HG02588 (cell line): ENCODE results near the gene NPDC1.

Source experiments
- ATAC-seq: cut with Tn5 transposase; IDR thresholded peaks from one replicate; pipeline ENCODE4 v1.9.1; 2021; ENCODE audit warnings: mild to moderate bottlenecking, moderate library complexity; ENCODE audit not compliant: unreplicated experiment

The NPDC1 gene, protein sequence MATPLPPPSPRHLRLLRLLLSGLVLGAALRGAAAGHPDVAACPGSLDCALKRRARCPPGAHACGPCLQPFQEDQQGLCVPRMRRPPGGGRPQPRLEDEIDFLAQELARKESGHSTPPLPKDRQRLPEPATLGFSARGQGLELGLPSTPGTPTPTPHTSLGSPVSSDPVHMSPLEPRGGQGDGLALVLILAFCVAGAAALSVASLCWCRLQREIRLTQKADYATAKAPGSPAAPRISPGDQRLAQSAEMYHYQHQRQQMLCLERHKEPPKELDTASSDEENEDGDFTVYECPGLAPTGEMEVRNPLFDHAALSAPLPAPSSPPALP

DNA sequence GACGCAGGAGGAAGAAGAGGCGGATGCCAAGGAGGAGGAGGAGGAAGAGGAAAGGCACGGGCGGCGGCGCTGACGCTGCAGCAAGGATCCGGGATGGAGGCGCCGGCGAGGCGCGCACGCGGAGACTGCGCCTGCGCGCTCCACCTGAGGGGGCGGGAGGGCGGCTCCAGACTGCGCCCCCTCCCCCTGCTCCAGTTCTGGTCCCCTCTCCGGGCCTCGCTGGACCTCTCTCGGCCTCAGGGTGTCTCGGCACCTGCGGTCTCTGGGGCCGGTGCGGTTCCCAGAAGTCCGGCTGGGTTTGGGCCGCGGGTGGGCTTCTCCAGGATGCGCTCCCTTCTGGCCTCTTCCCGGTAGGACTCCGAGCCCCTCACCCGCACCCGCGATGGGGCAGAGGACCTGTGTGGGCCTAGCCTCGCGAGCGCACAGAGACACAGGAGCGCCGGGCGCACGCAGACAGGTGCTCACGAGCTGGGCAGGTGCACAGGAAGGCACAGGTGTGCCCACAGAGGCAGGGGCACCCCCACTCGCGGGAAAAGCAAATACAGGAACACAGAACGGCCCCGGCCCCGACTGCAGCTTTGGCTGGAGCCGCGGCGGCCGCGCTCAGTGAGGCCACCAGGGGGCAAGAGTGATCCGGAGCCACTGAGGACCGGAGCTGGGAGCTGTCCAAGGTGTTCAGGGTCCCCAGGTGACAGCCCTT lies at the start of gene NPDC1:
Gene NPDC1, minus strand, starts transcription at position 90 of the 700 bp plus-strand sequence. CDS start 188 bp downstream, outside the sequence.
- no peak for ATAC-seq

DNA sequence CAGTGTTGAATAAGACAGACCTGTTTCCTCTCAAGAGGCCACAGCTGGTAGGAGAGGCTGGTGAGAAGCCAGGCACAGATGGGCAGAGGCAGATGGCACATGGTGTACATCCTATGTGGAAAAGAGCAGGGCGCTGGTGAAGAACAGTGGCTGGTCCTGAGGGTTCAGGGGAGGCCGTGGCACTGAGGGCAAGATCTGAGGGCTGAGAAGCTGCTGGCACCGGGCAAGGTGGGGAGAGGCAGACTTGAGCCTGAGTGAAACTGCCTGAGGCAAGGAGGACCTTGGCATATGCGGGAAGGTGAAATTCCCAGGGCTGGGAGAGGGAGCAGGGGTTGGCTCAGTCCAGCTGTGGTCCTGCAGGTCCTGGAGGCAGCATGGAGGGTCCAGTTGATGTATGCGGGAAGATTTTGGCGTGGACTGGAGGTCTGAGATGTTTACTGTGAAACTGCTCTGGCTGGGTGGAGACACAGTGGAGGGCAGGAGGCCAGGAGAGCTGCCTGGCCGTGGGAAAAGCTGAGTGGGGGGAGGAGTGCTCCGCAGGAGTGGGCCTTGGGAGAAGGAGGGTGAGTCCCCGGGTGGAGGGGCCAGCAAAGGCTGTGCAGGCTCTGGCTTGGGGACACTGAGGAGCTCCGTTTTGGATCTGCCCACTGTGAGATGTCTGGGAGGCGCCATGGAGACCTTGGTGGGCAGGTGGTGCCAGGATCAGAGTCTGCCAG lies 43.4 kb upstream of the NPDC1 start:
- no peak for ATAC-seq

DNA sequence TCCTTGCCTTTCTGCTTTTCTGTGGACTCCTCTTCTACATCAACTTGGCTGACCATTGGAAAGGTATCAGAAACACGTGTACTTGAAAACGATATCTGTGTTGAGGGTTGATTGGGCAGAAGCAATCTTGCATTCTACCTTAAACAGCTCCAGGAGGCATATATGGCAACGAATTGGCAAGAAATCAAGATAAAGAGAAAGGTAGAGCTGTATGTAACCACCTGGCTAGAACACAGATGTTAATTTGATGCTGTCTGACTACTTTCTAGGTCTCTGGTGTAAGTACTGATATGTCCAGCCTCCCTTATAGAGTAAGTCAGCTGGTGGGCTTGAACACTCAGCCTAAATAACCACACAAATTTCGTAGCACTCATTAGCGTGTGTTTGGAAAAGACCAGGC lies 42.1 kb upstream of the NPDC1 start:
- no peak for ATAC-seq

DNA sequence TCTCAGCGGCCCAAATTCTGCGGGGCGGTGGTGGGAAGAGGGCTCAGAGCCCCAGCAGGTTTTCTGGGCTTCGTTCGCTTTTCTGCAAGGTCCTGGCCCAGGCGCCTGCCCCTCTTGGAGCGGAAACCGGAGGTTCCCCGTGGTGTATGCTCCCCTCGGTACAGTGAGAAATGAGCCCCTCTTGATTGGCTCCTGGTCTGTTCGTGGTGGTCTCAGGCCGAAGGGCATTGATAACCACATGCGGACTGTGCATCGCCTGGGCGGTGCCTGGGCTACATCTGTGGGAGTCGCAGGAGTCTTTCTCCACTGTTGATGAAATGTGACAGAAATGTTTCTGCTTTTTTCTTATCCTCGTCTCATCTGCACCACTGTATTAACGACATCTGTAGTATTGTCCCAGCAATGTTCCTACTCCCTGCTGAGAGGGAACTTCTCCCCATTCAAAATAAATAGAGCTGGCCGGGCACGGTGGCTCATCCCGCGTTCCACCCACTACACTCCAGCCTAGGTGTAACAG lies 41.5 kb upstream of the NPDC1 start:
- no peak for ATAC-seq

DNA sequence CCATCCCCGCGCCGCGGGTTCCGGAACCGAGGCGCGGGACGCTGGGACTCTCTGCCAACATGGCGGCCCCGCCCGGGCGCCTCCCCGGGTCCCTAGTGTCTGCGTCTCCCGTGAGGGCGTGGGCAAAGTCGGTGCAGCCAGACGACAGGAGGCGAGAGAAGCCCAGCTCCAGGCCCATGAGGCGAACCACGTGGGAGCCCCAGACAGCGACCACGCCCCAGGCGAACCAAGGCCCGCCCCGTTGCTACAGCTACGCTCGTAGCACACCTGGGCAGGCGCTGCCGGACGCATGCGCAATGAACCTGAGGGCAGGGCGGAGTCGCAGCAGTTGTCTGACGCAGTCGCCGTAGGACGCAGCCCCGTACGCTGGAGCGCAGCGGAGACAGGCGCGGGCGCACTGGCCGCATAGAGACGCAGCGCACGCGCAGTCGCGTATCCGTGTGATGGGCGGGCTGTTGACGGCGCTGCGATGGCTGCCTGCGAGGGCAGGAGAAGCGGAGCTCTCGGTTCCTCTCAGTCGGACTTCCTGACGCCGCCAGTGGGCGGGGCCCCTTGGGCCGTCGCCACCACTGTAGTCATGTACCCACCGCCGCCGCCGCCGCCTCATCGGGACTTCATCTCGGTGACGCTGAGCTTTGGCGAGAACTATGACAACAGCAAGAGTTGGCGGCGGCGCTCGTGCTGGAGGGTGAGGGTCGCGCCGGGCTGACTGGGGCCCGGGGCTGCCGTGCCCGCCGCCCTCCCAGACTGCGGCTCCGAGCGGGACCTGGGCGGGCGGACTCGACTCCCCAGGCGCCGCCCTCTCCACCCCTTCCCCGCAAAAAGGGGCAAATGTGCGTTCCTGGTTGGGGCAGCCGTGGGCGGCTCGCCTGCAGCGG lies 40.8 kb upstream of the NPDC1 start, which contains the start of gene MAN1B1:
Gene MAN1B1, plus strand, starts transcription at position 455 of the 878 bp plus-strand sequence. Its CDS starts 15 bp downstream, at position 470.
- peak; percentile 75 for ATAC-seq

DNA sequence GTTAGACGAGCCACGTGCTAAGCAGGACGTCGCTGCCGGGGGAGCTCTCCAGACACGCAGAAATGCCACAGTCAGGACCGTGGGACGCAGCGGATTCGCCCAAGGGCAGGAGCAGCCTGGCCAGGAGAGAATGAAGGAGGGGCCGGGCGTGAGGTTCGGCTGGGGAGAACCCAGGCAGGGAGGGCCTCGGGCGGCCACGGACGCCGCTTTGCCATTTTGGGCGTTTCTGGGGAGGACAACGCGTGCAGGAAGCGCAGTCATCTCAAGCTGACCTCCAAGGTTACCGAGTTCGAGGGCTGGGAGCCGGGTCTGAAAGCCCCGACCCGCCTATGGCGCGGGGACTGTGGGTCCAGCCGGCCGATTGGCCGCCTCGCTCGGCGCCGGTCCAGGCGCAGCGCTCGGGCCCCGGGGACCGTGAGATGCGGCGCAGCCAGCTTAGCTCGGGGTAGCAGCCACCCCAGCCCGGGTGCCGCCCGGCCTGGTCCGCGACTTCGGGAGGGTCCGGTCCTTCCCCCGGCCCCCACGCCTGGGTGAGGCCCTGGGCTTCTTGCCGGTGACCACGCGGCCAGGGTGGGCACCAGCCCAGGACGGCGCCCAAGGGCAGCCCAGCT lies 40.0 kb upstream of the NPDC1 start:
- ATAC-seq: peak; percentile 3

DNA sequence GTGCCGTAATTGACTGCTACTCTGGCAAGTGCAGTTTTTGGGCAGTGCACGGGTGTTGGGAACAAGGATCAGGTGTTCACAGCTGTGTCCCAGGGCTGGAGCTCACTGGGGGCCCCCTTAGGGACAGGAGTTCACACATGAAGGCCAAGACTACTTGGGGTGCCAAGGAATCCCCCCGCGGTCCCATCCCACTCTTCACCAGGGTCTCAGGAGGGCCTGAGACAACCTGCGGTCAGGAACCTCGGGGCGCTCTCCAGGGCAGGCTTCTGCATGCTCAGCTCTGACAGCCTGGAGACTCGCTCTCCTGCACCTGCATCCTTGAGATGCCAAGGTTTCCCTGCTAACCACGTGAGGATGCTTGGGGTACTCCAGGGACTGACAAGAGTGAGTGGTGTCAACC lies 38.5 kb upstream of the NPDC1 start:
- no peak for ATAC-seq

DNA sequence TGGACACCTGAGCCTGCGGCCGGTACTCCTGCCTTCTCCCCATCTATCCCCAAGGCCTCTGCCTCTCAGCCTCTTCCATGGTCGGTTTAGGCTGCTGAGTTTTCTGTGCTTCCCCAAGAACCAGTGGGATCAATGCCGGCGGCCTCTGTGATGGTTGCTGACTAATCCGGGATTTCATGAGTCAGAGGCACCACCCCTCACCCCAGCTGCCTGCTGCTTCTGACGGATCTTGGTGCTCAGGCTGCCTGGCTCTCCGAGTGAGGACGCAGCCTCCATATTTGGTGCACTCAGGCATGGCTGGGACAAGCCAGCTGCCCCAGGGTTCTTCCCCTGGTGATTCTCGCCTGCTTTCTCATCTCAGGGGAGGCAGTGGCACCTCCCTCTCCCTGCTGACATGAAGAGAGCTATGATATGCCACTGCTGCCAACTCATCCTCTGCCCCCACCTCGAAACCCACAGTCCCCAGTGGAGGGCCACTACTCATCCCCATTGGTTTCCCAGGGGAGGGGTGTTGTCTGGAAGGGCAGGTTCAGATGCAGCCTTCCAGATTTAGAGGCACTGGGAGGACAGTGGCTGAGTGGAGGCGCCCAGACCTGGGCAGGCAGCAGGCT lies 37.5 kb upstream of the NPDC1 start:
- ATAC-seq: no peak

DNA sequence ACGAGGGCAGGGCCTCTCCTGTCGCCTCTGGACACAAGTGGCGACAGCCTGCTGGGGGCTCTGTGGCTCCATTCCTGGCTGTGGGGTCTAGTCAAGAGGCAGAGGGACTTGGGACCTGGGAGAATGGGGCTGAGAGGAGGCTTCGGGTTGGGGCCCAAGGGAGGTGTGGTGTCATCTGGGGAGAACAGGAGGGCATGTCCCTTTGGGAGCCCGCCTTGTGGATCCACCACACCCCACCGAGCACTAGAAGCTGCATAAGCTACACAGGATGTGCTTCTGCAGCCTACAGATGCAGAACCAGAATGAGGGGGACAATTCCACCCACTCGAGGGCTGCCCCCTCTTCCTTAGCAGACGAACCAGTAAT lies 36.9 kb upstream of the NPDC1 start:
- no peak for ATAC-seq

DNA sequence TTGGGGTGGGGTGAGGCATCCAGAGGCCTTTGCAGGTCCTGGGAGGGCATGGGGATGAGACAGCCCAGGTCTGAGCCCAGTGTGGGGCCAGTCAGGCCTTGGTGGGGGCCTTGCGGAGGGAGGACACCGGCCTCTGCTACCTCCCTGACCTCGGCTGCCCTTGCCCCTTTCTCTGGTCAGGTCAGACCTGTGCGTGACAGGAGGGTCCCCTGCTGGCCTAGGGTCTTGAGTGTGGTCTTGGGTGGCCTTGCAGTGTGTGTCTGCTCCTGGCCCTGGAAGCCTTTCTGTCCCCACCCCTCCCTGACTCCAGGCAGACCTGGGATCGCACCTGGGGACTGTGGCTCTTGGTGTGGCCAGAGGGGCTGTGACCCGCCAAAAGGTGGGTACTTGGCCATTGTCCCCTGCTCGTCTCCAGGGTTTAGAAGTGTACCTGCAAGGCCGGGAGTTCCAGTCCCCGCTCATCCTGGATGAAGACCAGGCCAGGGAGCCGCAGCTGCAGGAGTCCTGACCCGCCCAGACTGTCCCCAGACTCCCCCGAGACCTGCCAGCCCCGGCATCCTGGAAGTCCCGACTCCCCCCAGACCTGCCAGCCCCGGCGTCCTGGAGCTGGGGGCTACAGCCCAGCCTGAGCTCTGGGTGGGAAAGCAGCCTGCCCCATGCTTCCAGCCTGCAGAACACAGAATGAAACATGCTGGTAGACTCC lies 36.4 kb upstream of the NPDC1 start:
- ATAC-seq: no peak

DNA sequence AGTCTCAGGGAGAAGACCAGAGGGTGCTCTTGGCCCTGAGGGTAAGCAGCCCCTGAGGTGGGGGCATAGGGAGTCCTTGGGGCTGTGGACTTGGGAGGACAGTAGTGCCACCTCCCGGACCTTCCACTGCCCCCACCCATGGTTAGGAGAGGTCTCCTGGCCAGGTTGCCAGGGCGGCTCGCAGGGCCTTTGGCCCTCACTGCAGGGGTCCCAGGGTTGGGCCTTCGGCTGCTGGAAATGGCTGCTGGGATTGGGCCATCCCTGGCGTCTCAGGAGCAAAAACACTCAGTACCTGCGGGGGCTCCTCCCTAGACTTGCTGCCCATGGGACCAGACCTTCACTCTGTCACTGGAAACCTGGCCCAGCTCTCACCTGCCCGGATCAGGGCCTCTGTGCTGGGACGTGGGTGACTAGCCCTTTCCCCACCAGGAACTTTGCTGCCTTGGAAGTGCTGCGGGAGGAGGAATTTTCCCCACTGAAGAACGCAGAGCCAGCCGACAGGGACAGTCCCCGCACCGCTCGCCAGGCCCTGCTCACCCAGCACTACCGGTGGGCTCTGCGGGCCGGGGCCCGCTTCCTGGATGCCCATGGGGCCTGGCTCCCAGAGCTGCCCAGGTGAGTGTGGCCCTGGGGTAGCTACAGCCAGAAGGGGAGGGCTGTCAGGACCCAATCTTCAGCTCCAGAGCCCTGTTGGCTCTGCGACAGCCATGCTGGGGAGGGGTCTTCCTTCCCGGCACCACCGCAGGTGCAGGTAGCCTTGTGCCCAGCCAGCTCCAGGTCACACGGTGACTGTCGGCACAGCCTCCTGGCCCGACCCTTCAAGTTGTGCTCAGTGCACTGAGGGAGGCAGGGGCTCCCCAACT lies 34.5 kb upstream of the NPDC1 start:
- ATAC-seq: no peak

DNA sequence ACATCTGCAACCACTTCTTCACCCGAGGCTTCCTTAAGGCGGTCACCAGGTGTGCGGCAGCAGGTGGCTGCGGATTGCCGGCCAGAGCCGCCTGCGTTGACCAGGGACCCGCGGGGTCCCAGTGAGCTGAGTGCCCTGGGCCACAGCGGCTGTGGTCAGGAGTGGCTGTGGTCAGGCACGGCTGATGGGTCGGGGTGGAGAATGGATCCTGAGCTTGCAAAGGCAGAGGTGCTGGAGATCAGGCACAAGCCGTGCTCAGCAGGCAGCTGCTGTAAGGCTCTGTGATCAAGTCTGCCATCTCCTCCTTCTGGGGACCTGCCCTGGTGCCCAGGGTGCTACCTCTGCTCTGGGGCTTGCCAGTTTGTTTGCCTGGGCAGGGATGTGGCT lies 33.4 kb upstream of the NPDC1 start:
- no peak for ATAC-seq

DNA sequence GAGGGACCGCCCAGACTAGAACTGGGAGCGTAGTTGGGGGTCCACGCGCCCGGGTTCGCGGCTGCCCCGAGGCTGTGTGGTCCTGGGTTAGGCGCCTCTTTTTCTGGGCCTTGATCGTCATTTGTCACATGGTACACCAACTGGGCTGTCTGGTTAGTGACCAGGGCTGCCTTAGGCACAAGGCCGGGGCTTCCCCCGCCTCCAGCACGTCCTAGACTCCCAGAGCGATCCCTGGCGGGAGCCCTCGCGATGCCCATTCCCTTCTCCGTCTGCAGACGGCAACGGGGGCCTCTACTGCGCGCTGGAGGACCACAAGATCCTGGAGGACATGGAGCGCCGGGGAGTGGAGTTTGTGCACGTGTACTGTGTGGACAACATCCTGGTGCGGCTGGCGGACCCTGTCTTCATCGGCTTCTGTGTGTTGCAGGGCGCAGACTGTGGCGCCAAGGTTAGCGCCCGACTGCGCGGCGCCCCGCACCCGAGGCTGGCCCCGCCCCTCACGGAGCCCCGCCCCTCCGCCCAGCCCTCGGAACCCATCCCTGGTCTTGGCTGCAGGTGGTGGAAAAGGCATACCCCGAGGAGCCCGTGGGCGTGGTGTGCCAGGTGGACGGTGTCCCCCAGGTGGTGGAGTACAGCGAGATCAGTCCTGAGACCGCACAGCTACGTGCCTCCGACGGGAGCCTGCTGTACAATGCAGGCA lies 32.9 kb upstream of the NPDC1 start:
- no peak for ATAC-seq

DNA sequence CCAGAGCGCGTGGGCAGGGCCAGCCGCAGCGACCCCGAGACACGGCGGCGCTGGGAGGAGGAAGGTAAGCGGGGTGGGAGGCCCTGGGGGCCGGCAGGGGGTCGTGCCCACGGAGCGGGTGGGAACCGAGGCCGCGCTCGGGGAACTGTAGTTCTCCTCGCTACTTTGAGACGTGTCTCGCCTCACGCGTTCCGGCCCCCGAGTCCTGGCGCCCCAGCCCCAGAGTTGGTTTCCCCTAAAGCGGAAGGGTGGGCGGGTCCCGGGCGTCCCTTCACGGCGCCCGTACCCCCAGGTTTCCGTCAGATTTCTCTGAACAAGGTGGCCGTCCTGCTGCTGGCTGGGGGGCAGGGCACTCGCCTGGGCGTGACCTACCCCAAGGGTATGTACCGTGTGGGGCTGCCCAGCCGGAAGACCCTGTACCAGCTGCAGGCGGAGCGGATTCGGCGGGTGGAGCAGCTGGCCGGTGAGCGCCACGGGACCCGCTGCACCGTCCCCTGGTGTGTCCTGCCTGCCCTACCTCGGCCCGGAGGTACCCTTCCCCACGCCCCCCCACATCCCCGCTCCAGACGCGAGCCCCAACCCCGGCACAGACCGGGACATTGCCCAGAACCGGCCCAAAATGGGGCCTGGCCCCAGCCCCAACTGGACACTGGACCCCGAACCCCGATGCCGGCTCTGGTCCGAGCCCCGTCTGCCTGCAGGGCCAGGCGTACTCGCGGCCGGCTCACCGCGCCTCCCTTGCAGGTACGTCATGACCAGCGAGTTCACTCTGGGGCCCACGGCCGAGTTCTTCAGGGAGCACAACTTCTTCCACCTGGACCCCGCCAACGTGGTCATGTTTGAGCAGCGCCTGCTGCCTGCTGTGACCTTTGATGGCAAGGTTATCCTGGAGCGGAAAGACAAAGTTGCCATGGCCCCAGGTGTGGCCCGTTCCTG lies 32.0 kb upstream of the NPDC1 start:
- peak; percentile 11 for ATAC-seq

DNA sequence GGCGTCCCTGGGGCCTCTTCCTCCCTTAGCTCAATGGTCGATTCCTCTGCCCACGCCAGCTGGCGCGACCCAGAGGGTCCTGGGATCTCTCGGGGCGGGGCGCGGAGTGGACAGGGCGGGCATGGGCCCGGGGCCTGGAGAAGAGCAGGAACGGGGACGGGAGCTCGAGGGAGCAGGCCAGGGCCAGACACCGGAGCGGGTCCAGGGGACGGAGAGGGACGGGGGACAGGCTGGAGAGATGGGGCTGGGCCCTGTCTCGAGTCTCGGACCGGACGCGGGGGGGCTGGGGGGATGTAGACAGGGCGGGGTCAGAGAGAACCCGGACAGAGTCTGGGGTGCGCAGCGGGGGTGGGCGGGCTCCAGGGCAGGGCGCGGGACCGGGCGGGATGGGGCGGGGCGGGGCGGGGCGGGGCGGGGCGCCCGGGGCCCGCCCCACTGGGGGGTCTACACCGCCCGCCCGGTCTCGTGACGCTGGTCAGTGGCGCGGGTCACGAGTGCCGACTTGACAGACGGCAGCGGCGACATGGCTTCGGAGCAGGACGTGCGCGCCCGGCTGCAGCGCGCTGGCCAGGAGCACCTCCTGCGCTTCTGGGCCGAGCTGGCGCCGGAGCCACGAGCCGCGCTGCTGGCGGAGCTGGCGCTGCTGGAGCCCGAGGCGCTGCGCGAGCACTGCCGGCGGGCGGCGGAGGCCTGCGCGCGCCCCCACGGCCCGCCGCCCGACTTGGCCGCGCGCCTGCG lies 31.2 kb upstream of the NPDC1 start, which contains the start of gene UAP1L1:
Gene UAP1L1, plus strand, starts transcription at position 508 of the 738 bp plus-strand sequence. Its CDS starts 16 bp downstream, at position 524.
- peak; percentile 42 for ATAC-seq

DNA sequence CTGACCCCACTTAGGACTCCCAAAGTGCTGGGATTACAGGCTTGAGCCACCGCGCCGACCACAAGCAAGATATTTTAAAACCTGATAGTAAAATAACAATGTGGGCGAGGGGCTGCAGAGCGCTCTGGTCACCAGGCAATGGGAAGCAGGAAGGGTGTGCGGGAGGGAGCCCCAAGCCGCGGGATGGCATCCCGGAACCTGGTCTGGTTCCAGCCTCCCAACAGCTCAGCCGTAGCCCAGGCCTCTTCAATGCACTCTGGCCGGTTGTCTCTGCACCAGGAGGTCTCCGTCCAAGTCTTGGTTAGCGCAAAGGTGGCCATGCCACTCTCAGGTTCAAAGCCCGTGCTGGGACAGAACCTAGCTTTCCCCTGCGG lies 30.6 kb upstream of the NPDC1 start:
- ATAC-seq: no peak
